ENCODE measurements around the gene CD24. TPM values are rescaled to one million over a fixed set of nuclear protein-coding genes. Genes with fewer than 3 reads are reported as not detected.
"Not testable (repeated sequence)": the region's sequence is repeated elsewhere in the genome, so short reads cannot be mapped to it uniquely, and the experiment has no call there.

Gene CD24
- total and polyA plus RNA-seq, 2 experiments from 2014 or later: 0.54 to 2.8 TPM

DNA sequence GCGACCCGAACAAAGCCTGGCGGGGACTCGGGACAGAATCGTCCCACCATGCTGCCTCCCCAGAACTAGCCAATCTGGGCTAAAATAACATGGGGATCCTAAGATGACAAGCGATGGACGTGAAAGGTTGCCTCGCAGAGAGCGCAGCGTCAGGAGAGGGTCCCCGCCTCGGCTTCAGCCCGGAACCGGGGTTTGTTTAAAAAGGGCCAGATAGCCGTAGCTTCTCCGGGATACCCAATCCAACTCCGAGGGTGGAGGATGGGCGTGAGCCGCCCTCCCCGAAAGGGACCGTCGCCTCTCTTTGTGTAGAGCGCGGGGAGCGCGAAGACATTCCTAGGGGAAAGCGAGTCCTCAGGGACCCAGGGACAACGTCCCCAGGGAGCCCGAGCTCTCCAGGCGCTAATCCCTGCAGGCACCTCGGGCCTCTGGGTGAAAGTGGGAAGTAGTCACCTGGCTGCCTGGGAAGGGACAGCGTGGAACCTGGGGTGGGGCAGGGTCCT, 643 bp downstream of the CD24 start:
- peak overlapping the region; percentile 18; the same call in 1 of the 2 replicates for H3K4me3 ChIP-seq
- peak; percentile 90 for TF ChIP-seq EZH2 (IDR thresholded peaks at IDR 0.05; ENCODE audit: insufficient read depth, poor library complexity, severe bottlenecking)
- TF ChIP-seq EZH2phosphoT487 (IDR thresholded peaks at IDR 0.05; ENCODE audit: insufficient read depth, low read depth): no peak
- no peaks in the 10 kb centered on the region for H3K9me2 ChIP-seq (ENCODE audit: insufficient read depth)
- no peaks in the 10 kb centered on the region for H3K79me2 ChIP-seq (ENCODE audit: insufficient read depth)
- in situ Hi-C loops (cut with MboI): no loop called here
- H3K36me3 ChIP-seq (ENCODE audit: low read depth): no peaks in the 10 kb centered on the region
- peak; percentile 4 for DNase-seq
- H3K9me3 ChIP-seq (ENCODE audit: low read depth): no peaks in the 10 kb centered on the region
- H3K9ac ChIP-seq: no peak overlapping the region
- no peaks in the 10 kb centered on the region for H4K20me1 ChIP-seq (ENCODE audit: insufficient read depth)
- H3K4me2 ChIP-seq (ENCODE audit: unreplicated experiment): no peak overlapping the region
- H3K27ac ChIP-seq: no peak overlapping the region
- no peaks in the 10 kb centered on the region for H3F3A ChIP-seq (ENCODE audit: insufficient read depth)
- WGBS, 2 experiments (ENCODE audit: low coverage in 1 of 2, low lambda C conversion rate in 2 of 2, missing lambda C conversion rate in 2 of 2): 1 to 2% methylated on average over 30 to 32 of the region's 32 CpGs
- peaks cover 56% of the 10 kb centered on the region for H3K27me3 ChIP-seq (replicated peaks; ENCODE audit: insufficient read depth)
- H3K4me1 ChIP-seq (ENCODE audit: insufficient read depth): no peaks in the 10 kb centered on the region
- 0 out of 2 replicates have a peak overlapping the region, but pooled peaks have one; percentile 24 for H2AFZ ChIP-seq

DNA sequence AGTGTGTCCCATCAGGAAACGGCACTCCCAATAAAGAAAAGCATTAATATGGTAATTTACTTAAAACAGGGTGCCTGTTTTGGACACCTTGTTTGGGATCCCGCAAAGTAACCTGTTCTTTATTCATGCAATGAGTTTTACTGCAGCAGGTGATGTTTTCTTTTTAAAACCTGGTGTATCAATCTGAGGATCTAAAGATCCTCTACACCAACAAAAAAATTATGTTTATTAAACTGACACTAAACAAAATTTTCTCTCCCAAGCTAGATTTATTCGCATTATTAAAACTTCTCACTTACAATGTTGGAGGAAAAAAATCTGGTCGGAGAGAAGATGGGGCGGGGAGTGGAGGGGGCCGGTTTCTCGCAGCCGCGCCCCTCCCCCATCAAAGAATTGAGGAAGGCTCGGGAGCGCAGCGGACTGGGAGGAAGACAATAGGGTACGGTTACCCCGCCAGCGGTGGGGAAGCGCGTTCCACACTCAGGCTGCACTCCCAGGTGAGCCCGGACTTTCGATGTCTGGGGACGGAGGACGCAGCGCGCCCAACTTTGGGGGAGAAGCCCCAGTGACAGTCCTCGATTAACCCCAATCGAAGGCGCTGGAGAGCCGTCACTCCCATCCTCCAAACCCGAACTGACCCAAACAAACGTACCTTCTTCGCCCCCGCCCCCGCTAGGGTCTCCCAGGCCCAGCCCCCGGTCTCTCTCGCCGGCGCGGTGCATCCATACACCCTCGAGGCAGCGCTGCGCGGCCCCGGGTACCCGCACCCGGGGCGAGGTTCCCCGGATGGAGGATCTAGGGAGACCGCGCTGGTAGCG, 1.3 kb downstream of the CD24 start:
- 0 out of 2 replicates have a peak overlapping the region, but pooled peaks have one; percentile 24 for H2AFZ ChIP-seq
- H3K79me2 ChIP-seq (ENCODE audit: insufficient read depth): no peaks in the 10 kb centered on the region
- H3K9me3 ChIP-seq (ENCODE audit: low read depth): no peaks in the 10 kb centered on the region
- H3K9me2 ChIP-seq (ENCODE audit: insufficient read depth): no peaks in the 10 kb centered on the region
- no peak overlapping the region for H3K27ac ChIP-seq
- no peaks in the 10 kb centered on the region for H3K36me3 ChIP-seq (ENCODE audit: low read depth)
- 11% methylated on average over 38 to 49 of the region's 49 CpGs for WGBS, 2 experiments (ENCODE audit: low coverage in 1 of 2, low lambda C conversion rate in 2 of 2, missing lambda C conversion rate in 2 of 2)
- H3K9ac ChIP-seq: no peak overlapping the region
- TF ChIP-seq EZH2 (IDR thresholded peaks at IDR 0.05; ENCODE audit: insufficient read depth, poor library complexity, severe bottlenecking) (peak; percentile 52), EZH2phosphoT487 (IDR thresholded peaks at IDR 0.05; ENCODE audit: insufficient read depth, low read depth) (no peak)
- in situ Hi-C loops (cut with MboI): no loop called here
- H3K4me1 ChIP-seq (ENCODE audit: insufficient read depth): no peaks in the 10 kb centered on the region
- H3K4me3 ChIP-seq: 0 out of 2 replicates have a peak overlapping the region, but pooled peaks have one; percentile 18
- H3F3A ChIP-seq (ENCODE audit: insufficient read depth): no peaks in the 10 kb centered on the region
- H3K27me3 ChIP-seq (replicated peaks; ENCODE audit: insufficient read depth): peaks cover 57% of the 10 kb centered on the region
- no peaks in the 10 kb centered on the region for H4K20me1 ChIP-seq (ENCODE audit: insufficient read depth)
- no peak for DNase-seq
- H3K4me2 ChIP-seq (ENCODE audit: unreplicated experiment): no peak overlapping the region

GRCh38 chr6:106972500-106972899, 2.0 kb downstream of the CD24 start:
- Histone ChIP-seq H3K9me2 (ENCODE audit: insufficient read depth) (no peaks in the 10 kb centered on the region), H3K9ac (no peak overlapping the region), H3K4me2 (ENCODE audit: unreplicated experiment) (no peak overlapping the region), H2AFZ (no peak overlapping the region), H3K27ac (no peak overlapping the region), H3K36me3 (ENCODE audit: low read depth) (no peaks in the 10 kb centered on the region), H4K20me1 (ENCODE audit: insufficient read depth) (no peaks in the 10 kb centered on the region), H3K79me2 (ENCODE audit: insufficient read depth) (no peaks in the 10 kb centered on the region), H3K9me3 (ENCODE audit: low read depth) (no peaks in the 10 kb centered on the region), H3K4me3 (no peak overlapping the region), H3K4me1 (ENCODE audit: insufficient read depth) (no peaks in the 10 kb centered on the region), H3F3A (ENCODE audit: insufficient read depth) (no peaks in the 10 kb centered on the region), H3K27me3 (replicated peaks; ENCODE audit: insufficient read depth) (peaks cover 56% of the 10 kb centered on the region)
- in situ Hi-C loops (cut with MboI): no loop called here
- TF ChIP-seq EZH2 (IDR thresholded peaks at IDR 0.05; ENCODE audit: insufficient read depth, poor library complexity, severe bottlenecking): no peak
- no peak for TF ChIP-seq EZH2phosphoT487 (IDR thresholded peaks at IDR 0.05; ENCODE audit: insufficient read depth, low read depth)
- WGBS, 2 experiments (ENCODE audit: low coverage in 1 of 2, low lambda C conversion rate in 2 of 2, missing lambda C conversion rate in 2 of 2): 22 to 27% methylated on average over 10 of the region's 10 CpGs
- no peak for DNase-seq

GRCh38 chr6:106970769-106971168, 3.8 kb downstream of the CD24 start:
- H3K79me2 ChIP-seq (ENCODE audit: insufficient read depth); H3F3A ChIP-seq (ENCODE audit: insufficient read depth); H3K9me3 ChIP-seq (ENCODE audit: low read depth); DNase-seq; H3K36me3 ChIP-seq (ENCODE audit: low read depth); H3K4me3 ChIP-seq; H3K9me2 ChIP-seq (ENCODE audit: insufficient read depth); H3K4me2 ChIP-seq (ENCODE audit: unreplicated experiment); H4K20me1 ChIP-seq (ENCODE audit: insufficient read depth); H3K9ac ChIP-seq; H3K4me1 ChIP-seq (ENCODE audit: insufficient read depth); in situ Hi-C loops (cut with MboI); H2AFZ ChIP-seq; H3K27ac ChIP-seq: not testable (repeated sequence)
- WGBS, 2 experiments (ENCODE audit: low coverage in 1 of 2, low lambda C conversion rate in 2 of 2, missing lambda C conversion rate in 2 of 2): 83 to 88% methylated on average over 6 of the region's 6 CpGs
- H3K27me3 ChIP-seq (replicated peaks; ENCODE audit: insufficient read depth): peaks cover 38% of the 10 kb centered on the region

All from GM23248 (cell line).